ENCODE data around the gene GPRIN3. TPM values are rescaled to one million over a fixed set of nuclear protein-coding genes. Genes with fewer than 3 reads are reported as not detected.

GPRIN3 gene
- total and polyA plus RNA-seq, 2 experiments from 2014 or later: 0.74 to 3.2 TPM

- no peak overlapping the region for H3K4me3 ChIP-seq
- H3F3A ChIP-seq (replicated peaks; ENCODE audit: low read depth): no peaks in the 10 kb centered on the region
- no peak overlapping the region; the same call in 1 of the 2 replicates for H3K27ac Mint-ChIP-seq
- no peak for ATAC-seq
- no peak overlapping the region for H2AFZ ChIP-seq
- peaks cover 11% of the 10 kb centered on the region; the same call in 2 of the 3 replicates for H3K9me3 Mint-ChIP-seq
- no peaks in the 10 kb centered on the region for H3K27me3 Mint-ChIP-seq (ENCODE audit: insufficient read depth, low read depth, poor library complexity)
- peaks cover 8% of the 10 kb centered on the region; the same call in 2 of the 3 replicates for H3K36me3 Mint-ChIP-seq (ENCODE audit: low read depth)
- no peaks in the 10 kb centered on the region; the same call in 1 of the 2 replicates for H3K9me2 ChIP-seq (ENCODE audit: insufficient read depth)
- H3K4me1 Mint-ChIP-seq: peaks cover 19% of the 10 kb centered on the region
- no peaks in the 10 kb centered on the region for H3K36me3 ChIP-seq (ENCODE audit: insufficient read depth)
- no peak overlapping the region for H3K4me3 Mint-ChIP-seq
- H3K27ac ChIP-seq (ENCODE audit: low read depth): no peak overlapping the region
- peaks cover 15% of the 10 kb centered on the region for H3K4me1 ChIP-seq (ENCODE audit: insufficient read depth)
- no peak for DNase-seq (ENCODE audit: low spot score)
- no peaks in the 10 kb centered on the region for H4K20me1 ChIP-seq (replicated peaks; ENCODE audit: insufficient read depth)
- no peak overlapping the region for H3K4me2 ChIP-seq
- no peaks in the 10 kb centered on the region for H3K79me2 ChIP-seq (replicated peaks; ENCODE audit: insufficient read depth)
- TF ChIP-seq ZNF114 (CRISPR knock-in tag; IDR thresholded peaks at IDR 0.05) (no peak), REST (IDR thresholded peaks at IDR 0.05; ENCODE audit: unreplicated experiment) (no peak), POLR2AphosphoS5 (IDR thresholded peaks at IDR 0.05; ENCODE audit: low read depth) (no peak), EZH2 (IDR thresholded peaks at IDR 0.05; ENCODE audit: low read depth, unreplicated experiment) (no peak), ZNF331 (CRISPR knock-in tag; IDR thresholded peaks at IDR 0.05; ENCODE audit: low read depth) (no peak), STAT1 (IDR thresholded peaks at IDR 0.05; ENCODE audit: unreplicated experiment) (no peak), EZH2phosphoT487 (IDR thresholded peaks at IDR 0.05; ENCODE audit: unreplicated experiment) (no peak), CREB1 (CRISPR knock-in tag; IDR thresholded peaks at IDR 0.05; ENCODE audit: low read depth) (no peak), CTCF (conservative IDR thresholded peaks at IDR 0.05; ENCODE audit: low read depth in 2 of 2) (no peak), NANOG (IDR thresholded peaks at IDR 0.05; ENCODE audit: borderline replicate concordance) (no peak), JUNB (IDR thresholded peaks at IDR 0.05; ENCODE audit: unreplicated experiment) (no peak), ZNF462 (CRISPR knock-in tag; IDR thresholded peaks at IDR 0.05) (no peak)
- no peaks in the 10 kb centered on the region for H3K27me3 ChIP-seq (ENCODE audit: insufficient read depth)
Observed at GRCh38 chr4:89287945-89288344, 19.7 kb downstream of the GPRIN3 start.

Measured in GM23338 (cell line).